Astrocyte of the cerebellum (primary cell): ENCODE results near the gene GJC2.
"Not testable (repeated sequence)": the region's sequence is repeated elsewhere in the genome, so short reads cannot be mapped to it uniquely, and the experiment has no call there.

Experiments
- DNase-seq: peaks from one replicate; pipeline ENCODE4 v3.0.0-alpha.2; 2011; ENCODE audit warnings: low read depth
- H3K4me3 ChIP-seq: 2 replicates; pipeline ENCODE4 v1.5.1; 2011; ENCODE audit warnings: mild to moderate bottlenecking, low read depth, low read length, moderate library complexity
- CTCF ChIP-seq: IDR thresholded peaks from 2 replicates; pipeline ENCODE4 v1.5.1; 2012; ENCODE audit warnings: low read length, low read depth, moderate library complexity, mild to moderate bottlenecking; ENCODE audit errors: missing control alignments
- in situ Hi-C: cut with HindIII; loops from 2 replicates; pipeline ENCODE4 v1.10.0; 2017; ENCODE audit warnings: low sequenced_read_pairs

The GJC2 gene

GRCh38 chr1:228168563-228169270, 19.0 kb downstream of the GJC2 start:
- in situ Hi-C loops: loop anchor here (5.0 kb wide), 1 partner anchor 299 kb away; no protein-coding TSS in a partner anchor
- no peak overlapping the region for H3K4me3 ChIP-seq
- TF ChIP-seq CTCF: no peak
- DNase-seq: no peak

GRCh38 chr1:228169345-228169744, 19.6 kb downstream of the GJC2 start:
- in situ Hi-C loops: loop anchor here (5.0 kb wide), 1 partner anchor 298 kb away; no protein-coding TSS in a partner anchor
- no peak for TF ChIP-seq CTCF
- no peak for DNase-seq
- no peak overlapping the region for H3K4me3 ChIP-seq

GRCh38 chr1:228170666-228171065, 20.9 kb downstream of the GJC2 start:
- in situ Hi-C loops: no loop called here
- no peak for DNase-seq
- no peak for TF ChIP-seq CTCF
- no peak overlapping the region for H3K4me3 ChIP-seq

DNA sequence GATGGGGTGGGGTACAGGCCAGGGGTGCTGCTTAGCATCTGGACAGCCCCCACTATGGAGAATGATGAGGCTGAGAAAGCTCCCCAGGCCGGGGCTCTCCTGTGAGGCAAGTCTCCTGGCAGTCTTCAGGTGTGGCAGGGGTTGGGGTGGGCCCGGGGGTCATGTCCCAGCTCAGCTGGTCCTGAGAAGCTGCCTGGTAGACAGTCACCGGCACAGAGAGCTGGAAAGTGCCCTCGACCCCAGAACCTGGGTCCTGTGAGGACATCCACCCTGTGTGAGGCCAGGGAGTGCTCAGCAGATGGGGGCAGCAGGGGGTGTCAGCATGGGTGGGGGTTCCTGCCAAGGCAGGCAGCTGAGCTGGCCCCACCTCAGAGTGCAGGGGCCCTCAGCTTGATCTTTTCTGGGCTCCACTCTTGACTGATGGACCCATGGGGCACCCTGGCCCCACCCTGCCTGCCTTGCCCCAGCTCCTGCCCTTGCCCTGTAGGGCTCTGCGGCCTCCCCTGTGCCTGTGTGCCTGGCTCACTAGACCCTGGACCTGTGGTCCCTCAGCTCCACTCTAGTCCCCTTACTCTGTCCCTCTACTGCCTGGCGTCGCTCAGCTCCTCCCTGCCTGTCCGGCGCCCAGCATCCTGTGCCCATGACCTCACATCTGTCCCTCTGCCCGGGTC, 21.6 kb downstream of the GJC2 start:
- no peak overlapping the region for H3K4me3 ChIP-seq
- in situ Hi-C loops: no loop called here
- DNase-seq: no peak
- no peak for TF ChIP-seq CTCF

DNA sequence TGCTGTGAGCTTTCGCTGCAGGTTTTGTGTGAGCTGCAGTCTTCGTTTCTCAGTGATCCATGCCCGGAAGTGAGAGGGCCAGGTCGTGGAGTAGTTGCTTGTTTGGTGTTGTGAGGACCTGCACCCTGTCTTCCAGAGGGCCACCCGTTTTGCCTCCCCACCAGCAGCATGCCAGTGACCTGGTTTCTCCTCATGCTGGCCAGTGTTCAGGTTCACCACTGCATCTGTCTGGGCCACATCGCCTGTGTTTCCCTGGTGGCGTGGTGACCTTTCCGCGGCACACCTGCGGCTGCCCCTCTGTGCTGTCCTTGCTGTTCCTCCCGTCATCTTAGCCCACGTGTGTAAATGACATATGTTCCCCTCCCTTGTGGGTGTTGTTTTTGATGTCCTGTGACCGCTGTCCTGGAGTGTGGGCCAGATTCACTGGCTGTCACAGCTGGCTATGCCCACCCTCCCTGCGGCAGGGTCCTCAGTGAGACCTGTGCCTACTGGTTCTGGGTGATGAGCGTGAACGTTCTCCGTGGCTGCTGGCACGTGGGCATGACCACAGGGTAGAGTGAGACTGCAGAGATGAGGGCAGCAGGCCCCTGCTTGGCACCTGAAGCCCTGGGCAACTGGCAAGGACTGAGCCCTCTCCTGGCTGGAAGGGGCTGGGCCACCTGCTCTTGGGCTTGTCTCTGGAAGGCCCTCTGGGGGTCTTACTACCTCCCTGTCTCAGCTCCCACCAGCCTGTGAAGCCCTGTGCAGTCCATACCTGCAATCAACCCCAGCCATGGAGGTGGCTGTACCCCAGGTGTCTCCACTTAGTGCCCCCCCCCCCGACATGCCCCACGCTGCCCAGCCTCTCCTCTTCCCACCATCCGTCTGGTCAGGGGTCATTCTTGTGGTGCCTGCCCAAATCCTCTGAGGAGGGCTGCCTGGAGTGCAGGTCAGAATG, 23.1 kb downstream of the GJC2 start:
- no peak for TF ChIP-seq CTCF
- DNase-seq: no peak
- in situ Hi-C loops: no loop called here
- no peak overlapping the region for H3K4me3 ChIP-seq

GRCh38 chr1:228173528-228174481, 24.1 kb downstream of the GJC2 start:
- H3K4me3 ChIP-seq, in situ Hi-C loops, DNase-seq: not testable (repeated sequence)
